ENCODE measurements around the gene LY6G5C. TPM values are rescaled to one million over a fixed set of nuclear protein-coding genes. Genes with fewer than 3 reads are reported as not detected.

The LY6G5C gene
- total RNA-seq, 1 donor from 2014 or later: 0.88 TPM

Other genes starting within 250 kb of the LY6G5C start
- 0.78 TPM for gene MICB, start 182.9 kb downstream of the LY6G5C start, total RNA-seq
- not detected for gene MCCD1, start 152.1 kb downstream of the LY6G5C start, total RNA-seq
- gene DDX39B, start 139.1 kb downstream of the LY6G5C start, total RNA-seq: 126 TPM
- gene ATP6V1G2, start 134.5 kb downstream of the LY6G5C start, total RNA-seq: not detected
- gene NFKBIL1, start 133.5 kb downstream of the LY6G5C start, total RNA-seq: 9.4 TPM
- 0.93 TPM for gene LTA, start 108.8 kb downstream of the LY6G5C start, total RNA-seq
- gene TNF, start 105.5 kb downstream of the LY6G5C start, total RNA-seq: 0.68 TPM
- 1.7 TPM for gene LTB, start 98.6 kb downstream of the LY6G5C start, total RNA-seq
- 10.2 TPM for gene LST1, start 94.8 kb downstream of the LY6G5C start, total RNA-seq
- gene NCR3, start 88.1 kb downstream of the LY6G5C start, total RNA-seq: not detected
- gene AIF1, start 65.8 kb downstream of the LY6G5C start, total RNA-seq: 7.2 TPM
- 47.3 TPM for gene PRRC2A, start 60.4 kb downstream of the LY6G5C start, total RNA-seq
- 141 TPM for gene BAG6, start 28.4 kb downstream of the LY6G5C start, total RNA-seq
- gene APOM, start 25.2 kb downstream of the LY6G5C start, total RNA-seq: 97.1 TPM
- gene C6orf47, start 20.3 kb downstream of the LY6G5C start, total RNA-seq: 7.9 TPM
- gene GPANK1, start 16.1 kb downstream of the LY6G5C start, total RNA-seq: 7.7 TPM
- 45.8 TPM for gene CSNK2B, start 15.0 kb downstream of the LY6G5C start, total RNA-seq
- gene LY6G5B, start 11.1 kb downstream of the LY6G5C start, total RNA-seq: 4.0 TPM
- gene ABHD16A, start 22.3 kb upstream of the LY6G5C start, total RNA-seq: 35.1 TPM
- gene LY6G6F, start 25.8 kb upstream of the LY6G5C start, total RNA-seq: not detected
- not detected for gene LY6G6D, start 34.3 kb upstream of the LY6G5C start, total RNA-seq
- not detected for gene LY6G6C, start 40.7 kb upstream of the LY6G5C start, total RNA-seq
- 0.33 TPM for gene MPIG6B, start 42.3 kb upstream of the LY6G5C start, total RNA-seq
- 22.2 TPM for gene DDAH2, start 48.2 kb upstream of the LY6G5C start, total RNA-seq
- gene CLIC1, start 55.5 kb upstream of the LY6G5C start, total RNA-seq: 37.7 TPM
- gene MSH5, start 58.9 kb upstream of the LY6G5C start, total RNA-seq: 5.2 TPM
- 0.73 TPM for gene SAPCD1, start 81.6 kb upstream of the LY6G5C start, total RNA-seq
- gene VWA7, start 96.3 kb upstream of the LY6G5C start, total RNA-seq: 2.3 TPM
- 52.6 TPM for gene VARS1, start 114.7 kb upstream of the LY6G5C start, total RNA-seq
- 9.8 TPM for gene LSM2, start 125.9 kb upstream of the LY6G5C start, total RNA-seq
- gene HSPA1L, start 134.2 kb upstream of the LY6G5C start, total RNA-seq: 0.60 TPM
- gene HSPA1A, start 134.5 kb upstream of the LY6G5C start, total RNA-seq: 89.1 TPM
- gene HSPA1B, start 146.7 kb upstream of the LY6G5C start, total RNA-seq: 50.8 TPM
- 20.1 TPM for gene NEU1, start 181.8 kb upstream of the LY6G5C start, total RNA-seq
- gene SLC44A4, start 197.9 kb upstream of the LY6G5C start, total RNA-seq: 0.86 TPM
- 15.7 TPM for gene EHMT2, start 216.6 kb upstream of the LY6G5C start, total RNA-seq
- 0.86 TPM for gene ZBTB12, start 221.0 kb upstream of the LY6G5C start, total RNA-seq
- gene C2, start 246.7 kb upstream of the LY6G5C start, total RNA-seq: 451 TPM